Caki2 (cell line): ENCODE results near the gene RMP24. TPM values are rescaled to one million over a fixed set of nuclear protein-coding genes. Genes with fewer than 3 reads are reported as not detected.
"Not testable (repeated sequence)": the region's sequence is repeated elsewhere in the genome, so short reads cannot be mapped to it uniquely, and the experiment has no call there.

Source experiments
- DNase-seq: peaks from one replicate; pipeline ENCODE4 v3.0.0-alpha.2; 2015; ENCODE audit warnings: low read depth
- in situ Hi-C: cut with HindIII; loops from 2 replicates; pipeline ENCODE4 v1.10.0; 2016; ENCODE audit warnings: low sequenced_read_pairs, low pct_unique_long_range_greater_than_20kb, mixed read lengths
- total RNA-seq: library from RNA; depleted of rRNA; stranded (reverse); fragments of >200 nt; shearing (Covaris generic); gene quantifications from 2 replicates; pipeline ENCODE4 v1.2.3, GENCODE V29; 2014; ENCODE audit warnings: low replicate concordance; rRNA removed

RMP24 gene

GRCh38 chr18:36015629-36016028, 43.1 kb downstream of the RMP24 start:
- in situ Hi-C loops, result no loop called here

DNA sequence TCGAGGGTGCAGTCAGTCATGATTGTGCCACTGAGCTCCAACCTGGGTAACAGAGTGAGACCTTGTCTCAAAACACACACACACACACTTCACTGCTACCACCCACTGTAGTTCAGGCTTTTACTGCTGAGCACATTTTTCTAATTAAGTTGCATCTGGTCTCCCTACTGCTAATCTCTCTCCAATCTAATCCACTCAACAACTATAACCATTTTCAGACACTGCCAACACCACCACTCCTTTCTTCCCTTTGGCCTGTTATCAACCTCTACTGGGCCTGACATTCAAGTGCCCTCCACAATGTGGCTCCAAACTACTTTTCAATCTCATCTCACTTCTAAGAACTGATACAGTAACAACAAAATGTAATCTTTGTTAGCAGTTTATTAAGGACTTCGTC, 44.8 kb downstream of the RMP24 start:
- in situ Hi-C loops, result no loop called here

More at GRCh38 chr18:36015629-36016028, 43.1 kb downstream of the RMP24 start:
- no peak for DNase-seq

GRCh38 chr18:36020174-36020711, 47.8 kb downstream of the RMP24 start:
- no peak for DNase-seq
- in situ Hi-C loops, result no loop called here

More for the DNA sequence above, 44.8 kb downstream of the RMP24 start:
- DNase-seq, result no peak

- in situ Hi-C loops, result no loop called here
Observed at GRCh38 chr18:36023336-36023735, 50.9 kb downstream of the RMP24 start.

GRCh38 chr18:36024241-36024640, 51.8 kb downstream of the RMP24 start:
- in situ Hi-C loops, DNase-seq: not testable (repeated sequence)

More at GRCh38 chr18:36023336-36023735, 50.9 kb downstream of the RMP24 start:
- no peak for DNase-seq

GRCh38 chr18:36025025-36025424, 52.5 kb downstream of the RMP24 start:
- in situ Hi-C loops, result no loop called here

DNA sequence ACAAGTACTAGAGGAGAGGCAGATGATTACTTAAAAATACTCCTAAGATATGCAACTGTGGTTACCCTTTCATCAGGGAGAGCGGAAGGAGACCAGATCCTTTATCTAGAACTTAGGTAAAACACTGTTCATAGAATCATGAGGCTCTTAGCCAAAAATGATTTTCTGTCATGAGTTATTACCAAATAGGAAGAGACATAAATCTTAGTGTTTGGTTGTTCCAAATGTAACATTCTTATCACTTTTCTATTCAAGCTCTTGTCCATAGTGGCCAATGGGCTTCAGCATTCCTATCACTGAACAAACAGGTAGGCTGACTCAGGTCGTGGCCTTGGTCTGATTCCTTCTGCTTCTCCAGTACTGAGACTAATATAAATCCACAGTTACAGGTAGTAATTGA, 56.4 kb downstream of the RMP24 start:
- in situ Hi-C loops, result no loop called here
- no peak for DNase-seq

More at GRCh38 chr18:36025025-36025424, 52.5 kb downstream of the RMP24 start:
- DNase-seq, result no peak

Other genes with a start within 250 kb of the RMP24 start
- gene RPRD1A, start 94.9 kb downstream of the RMP24 start, total RNA-seq, result 25.1 and 37.3 TPM in 2 replicates
- 36.7 and 37.0 TPM in 2 replicates for gene SLC39A6, start 156.7 kb downstream of the RMP24 start, total RNA-seq
- 64.6 and 91.0 TPM in 2 replicates for gene ELP2, start 157.2 kb downstream of the RMP24 start, total RNA-seq
- 3.7 and 10.2 TPM in 2 replicates for gene MOCOS, start 214.8 kb downstream of the RMP24 start, total RNA-seq